ENCODE measurements around the gene PLSCR2.
"Not testable (repeated sequence)": the region's sequence is repeated elsewhere in the genome, so short reads cannot be mapped to it uniquely, and the experiment has no call there.

The PLSCR2 gene

GRCh38 chr3:146498002-146498736 lies 28.8 kb upstream of the PLSCR2 start:
- TF ChIP-seq RBAK (tag by site-specific recombination; IDR thresholded peaks at IDR 0.05) (no peak), ZNF701 (tag by site-specific recombination; IDR thresholded peaks at IDR 0.05) (no peak), GLIS1 (tag by site-specific recombination; IDR thresholded peaks at IDR 0.05) (no peak)
- Histone ChIP-seq H3K9me3 (ENCODE audit: control insufficient read depth, insufficient read depth, low read depth, low read length) (no peaks in the 10 kb centered on the region), H3K27ac (ENCODE audit: extremely low read depth, low read depth, low read length) (no peak overlapping the region), H3K4me1 (ENCODE audit: control insufficient read depth, insufficient read depth, low read length) (no peaks in the 10 kb centered on the region), H3K36me3 (ENCODE audit: control insufficient read depth in 2 of 2, insufficient read depth in 1 of 2, low read length in 2 of 2) (no peaks in the 10 kb centered on the region), H3K4me3 (ENCODE audit: low read depth, low read length) (no peak overlapping the region)
- ChIA-PET CTCF (no interaction called here), POLR2A (no interaction called here)

DNA sequence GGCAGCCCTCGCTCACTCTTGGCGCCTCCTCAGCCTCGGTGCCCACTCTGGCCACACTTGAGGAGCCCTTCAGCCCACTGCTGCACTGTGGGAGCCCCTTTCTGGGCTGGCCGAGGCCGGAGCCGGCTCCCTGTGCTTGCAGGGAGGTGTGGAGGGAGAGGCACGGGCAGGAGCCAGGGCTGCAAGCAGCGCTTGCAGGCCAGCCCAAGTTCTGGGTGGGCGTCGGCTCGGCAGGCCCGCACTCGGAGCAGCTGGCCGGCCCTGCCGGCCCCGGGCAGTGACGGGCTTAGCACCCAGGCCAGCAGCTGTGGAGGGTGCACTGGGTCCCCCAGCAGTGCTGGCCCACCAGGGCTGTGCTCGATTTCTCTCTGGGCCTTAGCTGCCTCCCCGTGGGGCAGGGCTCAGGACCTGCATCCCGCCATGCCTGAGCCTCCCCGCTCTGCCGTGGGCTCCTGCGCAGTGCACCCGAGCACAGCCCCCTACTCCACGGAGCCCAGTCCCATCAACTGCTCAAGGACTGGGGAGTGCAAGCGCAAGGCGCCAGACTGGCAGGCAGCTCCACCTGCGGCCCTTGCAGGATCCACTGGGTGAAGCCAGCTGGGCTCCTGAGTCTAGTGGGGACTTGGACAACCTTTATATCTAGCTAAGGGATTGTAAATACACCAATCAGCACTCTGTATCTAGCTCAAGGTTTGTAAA lies 27.9 kb upstream of the PLSCR2 start:
- H3K4me1 ChIP-seq (ENCODE audit: control insufficient read depth, insufficient read depth, low read length); H3K9me3 ChIP-seq (ENCODE audit: control insufficient read depth, insufficient read depth, low read depth, low read length); H3K36me3 ChIP-seq (ENCODE audit: control insufficient read depth in 2 of 2, insufficient read depth in 1 of 2, low read length in 2 of 2); POLR2A ChIA-PET; CTCF ChIA-PET; H3K27ac ChIP-seq (ENCODE audit: extremely low read depth, low read depth, low read length); H3K4me3 ChIP-seq (ENCODE audit: low read depth, low read length): not testable (repeated sequence)

DNA sequence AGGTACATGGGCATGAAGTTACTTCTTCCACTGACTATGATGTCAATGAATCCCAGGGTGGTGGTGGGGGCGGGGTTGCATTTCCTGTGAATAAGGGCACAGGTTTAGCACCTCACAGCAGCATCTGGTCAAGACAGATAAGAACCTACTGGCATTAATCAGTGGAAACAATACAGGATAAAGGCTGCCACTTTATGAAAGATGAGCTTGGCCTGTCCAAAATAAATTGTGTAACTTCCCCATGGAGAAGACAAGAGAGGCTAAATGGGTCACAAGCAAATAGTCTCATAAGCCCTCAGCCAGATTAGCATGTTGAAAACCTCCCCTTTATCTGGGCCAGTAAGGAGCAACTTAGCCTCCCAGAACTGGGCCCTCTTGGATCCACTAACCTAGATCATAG lies 27.4 kb upstream of the PLSCR2 start:
- Histone ChIP-seq H3K27ac (ENCODE audit: extremely low read depth, low read depth, low read length) (no peak overlapping the region), H3K4me3 (ENCODE audit: low read depth, low read length) (no peak overlapping the region), H3K36me3 (ENCODE audit: control insufficient read depth in 2 of 2, insufficient read depth in 1 of 2, low read length in 2 of 2) (no peaks in the 10 kb centered on the region), H3K9me3 (ENCODE audit: control insufficient read depth, insufficient read depth, low read depth, low read length) (no peaks in the 10 kb centered on the region), H3K4me1 (ENCODE audit: control insufficient read depth, insufficient read depth, low read length) (no peaks in the 10 kb centered on the region)
- POLR2A ChIA-PET, result no interaction called here
- TF ChIP-seq ZFP41 (tag by site-specific recombination; IDR thresholded peaks at IDR 0.05; ENCODE audit: borderline replicate concordance), result no peak
- no peak for TF ChIP-seq ZBTB7A (tag by site-specific recombination; IDR thresholded peaks at IDR 0.05; ENCODE audit: low read depth)
- TF ChIP-seq, protein P1, sequence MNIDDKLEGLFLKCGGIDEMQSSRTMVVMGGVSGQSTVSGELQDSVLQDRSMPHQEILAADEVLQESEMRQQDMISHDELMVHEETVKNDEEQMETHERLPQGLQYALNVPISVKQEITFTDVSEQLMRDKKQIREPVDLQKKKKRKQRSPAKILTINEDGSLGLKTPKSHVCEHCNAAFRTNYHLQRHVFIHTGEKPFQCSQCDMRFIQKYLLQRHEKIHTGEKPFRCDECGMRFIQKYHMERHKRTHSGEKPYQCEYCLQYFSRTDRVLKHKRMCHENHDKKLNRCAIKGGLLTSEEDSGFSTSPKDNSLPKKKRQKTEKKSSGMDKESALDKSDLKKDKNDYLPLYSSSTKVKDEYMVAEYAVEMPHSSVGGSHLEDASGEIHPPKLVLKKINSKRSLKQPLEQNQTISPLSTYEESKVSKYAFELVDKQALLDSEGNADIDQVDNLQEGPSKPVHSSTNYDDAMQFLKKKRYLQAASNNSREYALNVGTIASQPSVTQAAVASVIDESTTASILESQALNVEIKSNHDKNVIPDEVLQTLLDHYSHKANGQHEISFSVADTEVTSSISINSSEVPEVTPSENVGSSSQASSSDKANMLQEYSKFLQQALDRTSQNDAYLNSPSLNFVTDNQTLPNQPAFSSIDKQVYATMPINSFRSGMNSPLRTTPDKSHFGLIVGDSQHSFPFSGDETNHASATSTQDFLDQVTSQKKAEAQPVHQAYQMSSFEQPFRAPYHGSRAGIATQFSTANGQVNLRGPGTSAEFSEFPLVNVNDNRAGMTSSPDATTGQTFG (tag by site-specific recombination; IDR thresholded peaks at IDR 0.05; ENCODE audit: borderline replicate concordance), result no peak
- TF ChIP-seq, protein P2, sequence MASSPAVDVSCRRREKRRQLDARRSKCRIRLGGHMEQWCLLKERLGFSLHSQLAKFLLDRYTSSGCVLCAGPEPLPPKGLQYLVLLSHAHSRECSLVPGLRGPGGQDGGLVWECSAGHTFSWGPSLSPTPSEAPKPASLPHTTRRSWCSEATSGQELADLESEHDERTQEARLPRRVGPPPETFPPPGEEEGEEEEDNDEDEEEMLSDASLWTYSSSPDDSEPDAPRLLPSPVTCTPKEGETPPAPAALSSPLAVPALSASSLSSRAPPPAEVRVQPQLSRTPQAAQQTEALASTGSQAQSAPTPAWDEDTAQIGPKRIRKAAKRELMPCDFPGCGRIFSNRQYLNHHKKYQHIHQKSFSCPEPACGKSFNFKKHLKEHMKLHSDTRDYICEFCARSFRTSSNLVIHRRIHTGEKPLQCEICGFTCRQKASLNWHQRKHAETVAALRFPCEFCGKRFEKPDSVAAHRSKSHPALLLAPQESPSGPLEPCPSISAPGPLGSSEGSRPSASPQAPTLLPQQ (tag by site-specific recombination; IDR thresholded peaks at IDR 0.05), result no peak
- CTCF ChIA-PET, result no interaction called here

GRCh38 chr3:146496251-146496650 lies 26.9 kb upstream of the PLSCR2 start:
- Histone ChIP-seq H3K4me3 (ENCODE audit: low read depth, low read length) (no peak overlapping the region), H3K27ac (ENCODE audit: extremely low read depth, low read depth, low read length) (no peak overlapping the region), H3K36me3 (ENCODE audit: control insufficient read depth in 2 of 2, insufficient read depth in 1 of 2, low read length in 2 of 2) (no peaks in the 10 kb centered on the region), H3K4me1 (ENCODE audit: control insufficient read depth, insufficient read depth, low read length) (no peaks in the 10 kb centered on the region), H3K9me3 (ENCODE audit: control insufficient read depth, insufficient read depth, low read depth, low read length) (no peaks in the 10 kb centered on the region)
- ChIA-PET CTCF (no interaction called here), POLR2A (no interaction called here)
- no peak for TF ChIP-seq ZNF354C (tag by site-specific recombination; IDR thresholded peaks at IDR 0.05; ENCODE audit: borderline replicate concordance, low read depth)
- TF ChIP-seq ZNF548 (tag by site-specific recombination; IDR thresholded peaks at IDR 0.05), result no peak
- TF ChIP-seq, protein P1 (tag by site-specific recombination; IDR thresholded peaks at IDR 0.05; ENCODE audit: borderline replicate concordance), result no peak
- TF ChIP-seq SP2 (tag by site-specific recombination; IDR thresholded peaks at IDR 0.05), result no peak
- TF ChIP-seq ZNF514 (tag by site-specific recombination; IDR thresholded peaks at IDR 0.05), result no peak
- TF ChIP-seq ZNF558 (tag by site-specific recombination; IDR thresholded peaks at IDR 0.05), result no peak
- TF ChIP-seq ZFHX2 (tag by site-specific recombination; conservative IDR thresholded peaks at IDR 0.05), result no peak
- TF ChIP-seq, protein P3, sequence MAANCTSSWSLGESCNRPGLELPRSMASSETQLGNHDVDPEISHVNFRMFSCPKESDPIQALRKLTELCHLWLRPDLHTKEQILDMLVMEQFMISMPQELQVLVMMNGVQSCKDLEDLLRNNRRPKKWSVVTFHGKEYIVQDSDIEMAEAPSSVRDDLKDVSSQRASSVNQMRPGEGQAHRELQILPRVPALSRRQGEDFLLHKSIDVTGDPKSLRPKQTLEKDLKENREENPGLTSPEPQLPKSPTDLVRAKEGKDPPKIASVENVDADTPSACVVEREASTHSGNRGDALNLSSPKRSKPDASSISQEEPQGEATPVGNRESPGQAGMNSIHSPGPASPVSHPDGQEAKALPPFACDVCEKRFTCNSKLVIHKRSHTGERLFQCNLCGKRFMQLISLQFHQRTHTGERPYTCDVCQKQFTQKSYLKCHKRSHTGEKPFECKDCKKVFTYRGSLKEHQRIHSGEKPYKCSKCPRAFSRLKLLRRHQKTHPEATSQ (tag by site-specific recombination; IDR thresholded peaks at IDR 0.05), result no peak
- TF ChIP-seq ZNF184 (tag by site-specific recombination; IDR thresholded peaks at IDR 0.05), result no peak
- TF ChIP-seq ZNF654 (tag by site-specific recombination; IDR thresholded peaks at IDR 0.05; ENCODE audit: low read depth), result no peak
- TF ChIP-seq, protein P4, sequence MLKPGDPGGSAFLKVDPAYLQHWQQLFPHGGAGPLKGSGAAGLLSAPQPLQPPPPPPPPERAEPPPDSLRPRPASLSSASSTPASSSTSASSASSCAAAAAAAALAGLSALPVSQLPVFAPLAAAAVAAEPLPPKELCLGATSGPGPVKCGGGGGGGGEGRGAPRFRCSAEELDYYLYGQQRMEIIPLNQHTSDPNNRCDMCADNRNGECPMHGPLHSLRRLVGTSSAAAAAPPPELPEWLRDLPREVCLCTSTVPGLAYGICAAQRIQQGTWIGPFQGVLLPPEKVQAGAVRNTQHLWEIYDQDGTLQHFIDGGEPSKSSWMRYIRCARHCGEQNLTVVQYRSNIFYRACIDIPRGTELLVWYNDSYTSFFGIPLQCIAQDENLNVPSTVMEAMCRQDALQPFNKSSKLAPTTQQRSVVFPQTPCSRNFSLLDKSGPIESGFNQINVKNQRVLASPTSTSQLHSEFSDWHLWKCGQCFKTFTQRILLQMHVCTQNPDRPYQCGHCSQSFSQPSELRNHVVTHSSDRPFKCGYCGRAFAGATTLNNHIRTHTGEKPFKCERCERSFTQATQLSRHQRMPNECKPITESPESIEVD (tag by site-specific recombination; IDR thresholded peaks at IDR 0.05), result no peak
